Dermis blood vessel endothelial cell (primary cell): Measurements from ENCODE around the gene PPFIA4. TPM values are rescaled to one million over a fixed set of nuclear protein-coding genes. Genes with fewer than 3 reads are reported as not detected.
"Not testable (repeated sequence)": the region's sequence is repeated elsewhere in the genome, so short reads cannot be mapped to it uniquely, and the experiment has no call there.

ENCODE experiments used
- DNase-seq: peaks from one replicate; pipeline ENCODE4 v3.0.0; 2010
- total RNA-seq: library from RNA; depleted of rRNA; stranded (reverse); fragments of >200 nt; gene quantifications from 2 replicates; pipeline ENCODE4 v1.2.3, GENCODE V29; 2014

Gene PPFIA4
- total RNA-seq, 1 donor from 2014 or later: 0.17 TPM

- DNase-seq: no peak
Observed at GRCh38 chr1:203017692-203018091, 8.6 kb upstream of the PPFIA4 start.

GRCh38 chr1:203022855-203023254 is 3.4 kb upstream of the PPFIA4 start:
- DNase-seq: not testable (repeated sequence)

GRCh38 chr1:203025686-203026030 is 633 bp upstream of the PPFIA4 start:
- DNase-seq: no peak

- no peak for DNase-seq
Observed at GRCh38 chr1:203026666-203027663, 674 bp downstream of the PPFIA4 start.

- no peak for DNase-seq
Observed at GRCh38 chr1:203028067-203028783, 1.9 kb downstream of the PPFIA4 start.

GRCh38 chr1:203028784-203029553 is 2.7 kb downstream of the PPFIA4 start:
- DNase-seq: no peak

GRCh38 chr1:203031467-203031866 is 5.2 kb downstream of the PPFIA4 start:
- peak; percentile 16 for DNase-seq

GRCh38 chr1:203033287-203033686 is 7.0 kb downstream of the PPFIA4 start:
- no peak for DNase-seq

- no peak for DNase-seq
Observed at GRCh38 chr1:203033917-203034316, 7.6 kb downstream of the PPFIA4 start.

GRCh38 chr1:203034422-203035110 is 8.3 kb downstream of the PPFIA4 start:
- no peak for DNase-seq

GRCh38 chr1:203035111-203036000 is 9.1 kb downstream of the PPFIA4 start:
- DNase-seq: no peak

- no peak for DNase-seq
Observed at GRCh38 chr1:203036135-203036534, 9.8 kb downstream of the PPFIA4 start.

GRCh38 chr1:203036537-203036936 is 10.2 kb downstream of the PPFIA4 start:
- no peak for DNase-seq

- DNase-seq: no peak
Observed at GRCh38 chr1:203037509-203038190, 11.4 kb downstream of the PPFIA4 start.

GRCh38 chr1:203038217-203038741 is 12.0 kb downstream of the PPFIA4 start:
- DNase-seq: no peak

GRCh38 chr1:203038891-203039608 is 12.8 kb downstream of the PPFIA4 start:
- DNase-seq: peak; percentile 80

GRCh38 chr1:203039609-203040512 is 13.6 kb downstream of the PPFIA4 start:
- DNase-seq: peak; percentile 36

- no peak for DNase-seq
Observed at GRCh38 chr1:203040513-203041275, 14.4 kb downstream of the PPFIA4 start.
